Esophagus muscularis mucosa (tissue), 4 donors: Measurements from ENCODE around the gene GUCA2B.

ENCODE experiments used
- EP300 ChIP-seq: sonication (generic); formaldehyde crosslinking; IDR thresholded peaks from one replicate; pipeline ENCODE4 v1.6.1; 2017; ENCODE audit warnings: antibody characterized with exemption
- POLR2A ChIP-seq: fragments of 450-650 bp; IDR thresholded peaks from one replicate; pipeline ENCODE4 v1.6.1; 2017; ENCODE audit warnings: antibody characterized with exemption, moderate library complexity, mild to moderate bottlenecking, low read depth
- POLR2AphosphoS5 ChIP-seq, 2 donors: sonication (generic); formaldehyde crosslinking; IDR thresholded peaks; one replicate each; pipeline ENCODE4 v1.6.1; 2017; ENCODE audit warnings: antibody characterized with exemption in 2 of 2
- TF ChIP-seq, protein P1 (sequence below), 3 experiments: fragments of 200-600 bp in 2 of 3; fragments of 450-650 bp in 1 of 3; sonication (generic) in 2 of 3; IDR thresholded peaks; one replicate each; pipeline ENCODE4 v1.5.1; 2017 to 2019; ENCODE audit warnings: antibody characterized with exemption in 3 of 3, mild to moderate bottlenecking in 2 of 3, moderate library complexity in 1 of 3

GRCh38 chr1:42183210-42183956, 30.2 kb downstream of the GUCA2B start:
- no peak for TF ChIP-seq POLR2A
- TF ChIP-seq, protein P1, sequence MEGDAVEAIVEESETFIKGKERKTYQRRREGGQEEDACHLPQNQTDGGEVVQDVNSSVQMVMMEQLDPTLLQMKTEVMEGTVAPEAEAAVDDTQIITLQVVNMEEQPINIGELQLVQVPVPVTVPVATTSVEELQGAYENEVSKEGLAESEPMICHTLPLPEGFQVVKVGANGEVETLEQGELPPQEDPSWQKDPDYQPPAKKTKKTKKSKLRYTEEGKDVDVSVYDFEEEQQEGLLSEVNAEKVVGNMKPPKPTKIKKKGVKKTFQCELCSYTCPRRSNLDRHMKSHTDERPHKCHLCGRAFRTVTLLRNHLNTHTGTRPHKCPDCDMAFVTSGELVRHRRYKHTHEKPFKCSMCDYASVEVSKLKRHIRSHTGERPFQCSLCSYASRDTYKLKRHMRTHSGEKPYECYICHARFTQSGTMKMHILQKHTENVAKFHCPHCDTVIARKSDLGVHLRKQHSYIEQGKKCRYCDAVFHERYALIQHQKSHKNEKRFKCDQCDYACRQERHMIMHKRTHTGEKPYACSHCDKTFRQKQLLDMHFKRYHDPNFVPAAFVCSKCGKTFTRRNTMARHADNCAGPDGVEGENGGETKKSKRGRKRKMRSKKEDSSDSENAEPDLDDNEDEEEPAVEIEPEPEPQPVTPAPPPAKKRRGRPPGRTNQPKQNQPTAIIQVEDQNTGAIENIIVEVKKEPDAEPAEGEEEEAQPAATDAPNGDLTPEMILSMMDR (IDR thresholded peaks at IDR 0.05): no peak
- TF ChIP-seq EP300: no peak
- TF ChIP-seq POLR2AphosphoS5 (IDR thresholded peaks at IDR 0.05): no peak
